K562 (cell line): Measurements from ENCODE around the gene LIX1L. TPM values are rescaled to one million over a fixed set of nuclear protein-coding genes. Genes with fewer than 3 reads are reported as not detected.

ENCODE experiments used
- ATAC-seq: fragments of 200-7000 bp; cut with Tn5 transposase; 3 replicates; pipeline ENCODE4 v1.9.1; 2020; ENCODE audit warnings: moderate library complexity
- BruUV-seq: library from RNA; stranded (reverse); fragments of 400-500 nt; replicated peaks from 2 replicates; lab custom pipeline; 2021; lab: Mats Ljungman, UMichigan
- CTCF ChIA-PET: fragments of 300-600 bp; formaldehyde crosslinking; extraction: SDS; loops from one replicate; lab custom pipeline; 2021; ENCODE audit warnings: low intra/inter-chr PET ratio; lab: Yijun Ruan, JAX
- POLR2A ChIA-PET: fragments of 300-600, 350-650 bp; sonication (Branson Sonifier 250); formaldehyde crosslinking; extraction: SDS; loops from one replicate; lab custom pipeline; 2021; ENCODE audit warnings: antibody characterized with exemption, inconsistent platforms; lab: Yijun Ruan, JAX
- DNase-seq, 4 experiments: peaks; one replicate each; pipeline versions ENCODE4 v3.0.0 to v3.0.0-alpha.2; 2011 to 2018; ENCODE audit warnings: low spot score in 3 of 4, mixed read lengths in 3 of 4; ENCODE audit errors: extremely low read depth in 1 of 4
- FAIRE-seq: peaks from 2 replicates; lab custom pipeline; 2011; peaks lifted over from hg19 to GRCh38; lab: Jason Lieb, UNC
- H2AFZ ChIP-seq: 2 replicates; pipeline ENCODE4 v1.6.0; 2011; ENCODE audit warnings: low read depth, low read length, control low read depth, inconsistent platforms
- H3K27ac ChIP-seq: fragments of 200-600 bp; 3 replicates; pipeline ENCODE4 v1.8.0; 2011; ENCODE audit warnings: low read depth, mild to moderate bottlenecking, control low read depth, inconsistent platforms, low read length, moderate library complexity, mixed read lengths; ENCODE audit errors: extremely low read depth
- H3K27me3 ChIP-seq, 2 experiments: fragments of 300-600 bp in 1 of 2; 2 replicates in 1 of 2; 3 replicates in 1 of 2; pipeline versions ENCODE4 v1.6.0 to v1.8.0; 2011; ENCODE audit warnings: inconsistent platforms in 2 of 2, low read length in 2 of 2, mild to moderate bottlenecking in 1 of 2, mixed read lengths in 1 of 2, moderate library complexity in 1 of 2; ENCODE audit not compliant: control insufficient read depth in 2 of 2, insufficient read depth in 2 of 2
- H3K36me3 ChIP-seq: fragments of 300-600 bp; 3 replicates; pipeline ENCODE4 v1.8.0; 2011; ENCODE audit warnings: mild to moderate bottlenecking, low read length, inconsistent platforms; ENCODE audit not compliant: control insufficient read depth, insufficient read depth
- H3K4me1 ChIP-seq, 2 experiments: fragments of 200-600 bp in 1 of 2; replicated peaks in 1 of 2; 2 replicates in 1 of 2; 3 replicates in 1 of 2; pipeline versions ENCODE4 v1.5.1 to v1.8.0; 2011; ENCODE audit warnings: inconsistent platforms in 2 of 2, low read length in 2 of 2, mild to moderate bottlenecking in 1 of 2, mixed read lengths in 1 of 2, moderate library complexity in 1 of 2; ENCODE audit not compliant: control insufficient read depth in 2 of 2, insufficient read depth in 2 of 2
- H3K4me2 ChIP-seq: 2 replicates; pipeline ENCODE4 v1.6.1; 2011; ENCODE audit warnings: low read length, control low read depth, inconsistent platforms, mixed read lengths; ENCODE audit not compliant: insufficient read depth
- H3K4me3 ChIP-seq: fragments of 200-600 bp; sonication (generic), shearing (Covaris generic); 2 replicates; pipeline ENCODE4 v1.5.1; 2016; ENCODE audit warnings: control low read depth, inconsistent platforms
- H3K79me2 ChIP-seq: fragments of 200-600 bp; 3 replicates; pipeline ENCODE4 v1.8.0; 2011; ENCODE audit warnings: low read length, inconsistent platforms; ENCODE audit not compliant: control insufficient read depth, insufficient read depth
- H3K9ac ChIP-seq, 2 experiments: 2 replicates each; pipeline versions ENCODE4 v1.6.0 to v1.6.1; 2011; ENCODE audit warnings: low read depth in 2 of 2, low read length in 2 of 2, control low read depth in 1 of 2, inconsistent platforms in 1 of 2, mild to moderate bottlenecking in 1 of 2, mixed read lengths in 1 of 2; ENCODE audit not compliant: insufficient read depth in 1 of 2
- H3K9me1 ChIP-seq: one replicate; pipeline ENCODE4 v1.6.0; 2011; ENCODE audit warnings: inconsistent platforms, mild to moderate bottlenecking, low read length, moderate library complexity; ENCODE audit not compliant: control insufficient read depth, insufficient read depth
- H3K9me3 ChIP-seq: replicated peaks from 2 replicates; pipeline ENCODE4 v1.5.1; 2011; ENCODE audit warnings: low read depth, low read length, inconsistent platforms; ENCODE audit not compliant: control insufficient read depth, insufficient read depth
- H4K20me1 ChIP-seq: replicated peaks from 2 replicates; pipeline ENCODE4 v1.6.1; 2011; ENCODE audit warnings: low read length, inconsistent platforms, mixed read lengths; ENCODE audit not compliant: control insufficient read depth, insufficient read depth
- ELK3 ChIP-seq: fragments of 450-650 bp; formaldehyde crosslinking; IDR thresholded peaks from 2 replicates; pipeline ENCODE4 v1.4.0; 2020; ENCODE audit warnings: mild to moderate bottlenecking
- HMBOX1 ChIP-seq: sonication (generic); IDR thresholded peaks from 2 replicates; pipeline ENCODE4 v1.6.1; 2016
- KDM4B ChIP-seq, 2 experiments: fragments of 450-650 bp in 1 of 2; sonication (generic) in 1 of 2; IDR thresholded peaks; 2 replicates each; pipeline ENCODE4 v1.6.1; 2016 to 2017; ENCODE audit warnings: borderline replicate concordance in 2 of 2, antibody characterized with exemption in 1 of 2, low read depth in 1 of 2, mild to moderate bottlenecking in 1 of 2
- MAFG ChIP-seq: fragments of 450-650 bp; conservative IDR thresholded peaks from 2 replicates; pipeline ENCODE4 v1.6.1; 2016; ENCODE audit warnings: missing genetic modification characterization, missing compliant biosample characterization
- MAZ ChIP-seq, 2 experiments: fragments of 450-650 bp in 1 of 2; sonication (generic) in 1 of 2; formaldehyde crosslinking; IDR thresholded peaks in 1 of 2; conservative IDR thresholded peaks in 1 of 2; 2 replicates each; pipeline versions ENCODE4 v1.4.0 to v1.5.0; 2020; ENCODE audit warnings: mild to moderate bottlenecking in 1 of 2, missing genetic modification reagents in 1 of 2
- NRF1 ChIP-seq, 2 experiments: fragments of 450-650 bp; IDR thresholded peaks in 1 of 2; conservative IDR thresholded peaks in 1 of 2; 2 replicates each; pipeline ENCODE4 v1.6.1; 2014; ENCODE audit warnings: mild to moderate bottlenecking in 2 of 2
- RAD51 ChIP-seq: fragments of 450-650 bp; IDR thresholded peaks from 2 replicates; pipeline ENCODE4 v1.7.1; 2016; ENCODE audit warnings: low read depth, mild to moderate bottlenecking, borderline replicate concordance
- RHOXF2B ChIP-seq: fragments of 250-450 bp; sonication (Bioruptor Pico); conservative IDR thresholded peaks from 2 replicates; pipeline ENCODE4 v1.5.1; 2021
- SAP30 ChIP-seq: fragments of 200-600 bp; sonication (generic); IDR thresholded peaks from 2 replicates; pipeline ENCODE4 v1.6.1; 2012; ENCODE audit warnings: borderline replicate concordance, low read depth, mild to moderate bottlenecking, moderate library complexity, low read length, control low read depth, inconsistent platforms; ENCODE audit not compliant: insufficient read depth, poor library complexity, severe bottlenecking
- SMAD2 ChIP-seq: fragments of 150-350 bp; IDR thresholded peaks from 2 replicates; pipeline ENCODE4 v1.6.1; 2014; ENCODE audit warnings: low read depth, mild to moderate bottlenecking, low read length
- TBL1XR1 ChIP-seq, 2 experiments: IDR thresholded peaks; 2 replicates each; pipeline ENCODE4 v1.6.1; 2012; ENCODE audit warnings: improper control_type of control experiment in 2 of 2, low read length in 2 of 2, mild to moderate bottlenecking in 1 of 2
- ZNF12 ChIP-seq: sonication (generic); formaldehyde crosslinking; IDR thresholded peaks from 2 replicates; pipeline ENCODE4 v1.4.0; 2020; ENCODE audit warnings: mild to moderate bottlenecking, missing genetic modification reagents
- ZNF589 ChIP-seq: fragments of 200-800 bp; sonication (Bioruptor generic); IDR thresholded peaks from 2 replicates; pipeline ENCODE4 v1.6.1; 2016; ENCODE audit warnings: low read depth, missing genetic modification characterization, missing compliant biosample characterization
- WGBS: fragments of 100-300 bp; shearing (Covaris generic); methylation state at CpG from one replicate; pipeline ENCODE4 v1.1.6; 2016; ENCODE audit warnings: low coverage, mixed read lengths; ENCODE audit not compliant: insufficient coverage; ENCODE audit errors: missing lambda C conversion rate; 5-methylcytosine and 5-hydroxymethylcytosine counted together
- in situ Hi-C: fragments of 300-500 bp; cut with MboI; formaldehyde crosslinking; loops from 4 replicates; pipeline ENCODE4 v1.15.0; 2018; ENCODE audit warnings: inconsistent platforms, mixed read lengths
- intact Hi-C: fragments of 100-400 bp; cut with micrococcal nuclease; formaldehyde crosslinking; loops from 2 replicates; pipeline ENCODE4 v1.14.2; 2022
- polyA plus RNA-seq, 8 experiments: library from polyadenylated mRNA; depleted of rRNA in 4 of 8; stranded (reverse) in 5 of 8; unstranded in 3 of 8; fragments of >200 nt; fragmentation: Nextera tagmentation in 2 of 8; fragmentation: Illumina TruSeq in 1 of 8; extraction: Ambion mirVana in 2 of 8; extraction: Trizol in 1 of 8; gene quantifications; 2 replicates each; pipeline versions ENCODE4 v1.2.1 to v1.2.3, GENCODE V29; 2011 to 2014; ENCODE audit warnings: inconsistent platforms in 1 of 8, missing spikeins in 1 of 8
- total RNA-seq, 7 experiments: library from RNA; depleted of rRNA in 6 of 7; stranded (reverse); fragments of >200 nt in 6 of 7; fragmentation: Illumina TruSeq in 2 of 7; extraction: Trizol in 2 of 7; gene quantifications; 2 replicates each; pipeline versions ENCODE4 v1.2.1 to v1.2.3, GENCODE V29; 2011 to 2021; ENCODE audit warnings: low replicate concordance in 1 of 7
- TF ChIP-seq, protein P1 (sequence below): fragments of 250-450 bp; sonication (Bioruptor Pico); IDR thresholded peaks from 2 replicates; pipeline ENCODE4 v1.4.0; 2020; ENCODE audit warnings: mild to moderate bottlenecking, moderate library complexity
- TF ChIP-seq, protein P2 (sequence below): sonication (generic); formaldehyde crosslinking; IDR thresholded peaks from 2 replicates; pipeline ENCODE4 v1.8.0; 2022; ENCODE audit warnings: missing genetic modification reagents, mild to moderate bottlenecking, moderate library complexity, borderline replicate concordance

LIX1L gene
- total and polyA plus RNA-seq, 9 of the 15 experiments (the other 6 are each of a cell fraction or from before 2014, with no cell fraction given), result 4.6 to 26.5 (median 12.5) TPM

DNA sequence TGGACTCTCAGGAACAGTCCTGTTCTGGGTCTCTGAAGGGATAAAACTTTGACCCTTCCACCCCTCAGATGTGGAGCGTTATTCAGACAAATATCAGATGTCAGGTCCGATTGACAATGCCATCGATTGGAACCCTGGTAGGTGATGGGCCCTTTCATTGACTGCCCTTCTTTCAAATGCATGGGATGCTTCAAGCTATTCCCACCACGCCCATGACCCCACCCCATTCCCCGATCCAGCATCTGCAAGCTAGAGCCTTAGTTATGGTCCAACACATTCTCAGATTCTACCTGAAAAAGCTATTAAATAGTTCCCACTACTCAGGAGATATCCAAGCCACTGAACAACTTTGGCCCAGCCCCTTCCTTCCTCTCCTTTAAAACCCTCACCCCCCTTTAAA lies 19.2 kb upstream of the LIX1L start:
- Histone ChIP-seq H3K4me2 (0 out of 2 replicates have a peak overlapping the region, but pooled peaks have one; percentile 5), H2AFZ (0 out of 2 replicates have a peak overlapping the region, but pooled peaks have one; percentile 43), H4K20me1 (no peaks in the 10 kb centered on the region), H3K9me1 (no peaks in the 10 kb centered on the region), H3K4me3 (no peak overlapping the region), H3K27me3 (no peaks in the 10 kb centered on the region), H3K9ac (no peak overlapping the region; a peak in 1 of 4 replicates), H3K4me1 (peaks cover 21 to 45% of the 10 kb centered on the region in 2 experiments), H3K27ac (peak overlapping the region; percentile 5; the same call in 1 of the 3 replicates), H3K79me2 (peaks cover 25% of the 10 kb centered on the region), H3K9me3 (no peaks in the 10 kb centered on the region), H3K36me3 (peaks cover 16% of the 10 kb centered on the region)
- no TSS peak for BruUV-seq
- intact Hi-C loops (loop anchor here (1.0 kb wide), 4 partner anchors 30 to 132 kb away; partner anchors contain the start of gene NUDT17), in situ Hi-C loops (no loop called here)
- CTCF ChIA-PET, result interaction anchor here (0.6 to 3.8 kb wide), 3 partner anchors 30 to 86 kb away, joined by 3 to 37 read pairs (median 17); no protein-coding TSS in a partner anchor
- POLR2A ChIA-PET, result interaction anchor here (1.0 to 15.5 kb wide), 9 partner anchors 12 to 60 kb away, joined by 3 to 320 read pairs (median 3); partner anchors contain the start of genes ANKRD34A, POLR3GL, RBM8A and TXNIP
- DNase-seq, result no peak
- 59% methylated on average over 5 of the region's 5 CpGs for WGBS
- no peak for FAIRE-seq
- no peak for ATAC-seq
- TF ChIP-seq KDM4B (IDR thresholded peaks at IDR 0.05; ENCODE audit: borderline replicate concordance in 2 of 2, low read depth in 1 of 2) (no peak), HMBOX1 (no peak), MAZ (CRISPR knock-in tag; conservative IDR thresholded peaks at IDR 0.05 in 1 of 2, IDR thresholded peaks at IDR 0.05 in 1 of 2) (no peak), SMAD2 (no peak), MAFG (tag) (no peak), TBL1XR1 (IDR thresholded peaks at IDR 0.05; ENCODE audit: low read length in 2 of 2) (no peak), RHOXF2B (CRISPR knock-in tag) (no peak), ELK3 (CRISPR knock-in tag) (no peak), ZNF589 (CRISPR knock-in tag) (no peak), NRF1 (conservative IDR thresholded peaks at IDR 0.05 in 1 of 2, IDR thresholded peaks at IDR 0.05 in 1 of 2) (no peak), SAP30 (no peak), ZNF12 (CRISPR knock-in tag) (no peak), RAD51 (no peak)
- TF ChIP-seq, protein P1, sequence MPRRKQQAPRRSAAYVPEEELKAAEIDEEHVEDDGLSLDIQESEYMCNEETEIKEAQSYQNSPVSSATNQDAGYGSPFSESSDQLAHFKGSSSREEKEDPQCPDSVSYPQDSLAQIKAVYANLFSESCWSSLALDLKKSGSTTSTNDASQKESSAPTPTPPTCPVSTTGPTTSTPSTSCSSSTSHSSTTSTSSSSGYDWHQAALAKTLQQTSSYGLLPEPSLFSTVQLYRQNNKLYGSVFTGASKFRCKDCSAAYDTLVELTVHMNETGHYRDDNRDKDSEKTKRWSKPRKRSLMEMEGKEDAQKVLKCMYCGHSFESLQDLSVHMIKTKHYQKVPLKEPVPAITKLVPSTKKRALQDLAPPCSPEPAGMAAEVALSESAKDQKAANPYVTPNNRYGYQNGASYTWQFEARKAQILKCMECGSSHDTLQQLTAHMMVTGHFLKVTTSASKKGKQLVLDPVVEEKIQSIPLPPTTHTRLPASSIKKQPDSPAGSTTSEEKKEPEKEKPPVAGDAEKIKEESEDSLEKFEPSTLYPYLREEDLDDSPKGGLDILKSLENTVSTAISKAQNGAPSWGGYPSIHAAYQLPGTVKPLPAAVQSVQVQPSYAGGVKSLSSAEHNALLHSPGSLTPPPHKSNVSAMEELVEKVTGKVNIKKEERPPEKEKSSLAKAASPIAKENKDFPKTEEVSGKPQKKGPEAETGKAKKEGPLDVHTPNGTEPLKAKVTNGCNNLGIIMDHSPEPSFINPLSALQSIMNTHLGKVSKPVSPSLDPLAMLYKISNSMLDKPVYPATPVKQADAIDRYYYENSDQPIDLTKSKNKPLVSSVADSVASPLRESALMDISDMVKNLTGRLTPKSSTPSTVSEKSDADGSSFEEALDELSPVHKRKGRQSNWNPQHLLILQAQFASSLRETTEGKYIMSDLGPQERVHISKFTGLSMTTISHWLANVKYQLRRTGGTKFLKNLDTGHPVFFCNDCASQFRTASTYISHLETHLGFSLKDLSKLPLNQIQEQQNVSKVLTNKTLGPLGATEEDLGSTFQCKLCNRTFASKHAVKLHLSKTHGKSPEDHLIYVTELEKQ, result no peak
- TF ChIP-seq, protein P2, sequence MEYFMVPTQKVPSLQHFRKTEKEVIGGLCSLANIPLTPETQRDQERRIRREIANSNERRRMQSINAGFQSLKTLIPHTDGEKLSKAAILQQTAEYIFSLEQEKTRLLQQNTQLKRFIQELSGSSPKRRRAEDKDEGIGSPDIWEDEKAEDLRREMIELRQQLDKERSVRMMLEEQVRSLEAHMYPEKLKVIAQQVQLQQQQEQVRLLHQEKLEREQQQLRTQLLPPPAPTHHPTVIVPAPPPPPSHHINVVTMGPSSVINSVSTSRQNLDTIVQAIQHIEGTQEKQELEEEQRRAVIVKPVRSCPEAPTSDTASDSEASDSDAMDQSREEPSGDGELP (CRISPR knock-in tag), result no peak
